Suprapubic skin (tissue), 4 donors: Measurements from ENCODE around the gene ADH5. TPM values are rescaled to one million over a fixed set of nuclear protein-coding genes. Genes with fewer than 3 reads are reported as not detected.

ENCODE experiments used
- DNase-seq, 2 donors: peaks; one replicate each; pipeline ENCODE4 v3.0.0-alpha.2; 2019; ENCODE audit warnings: low spot score in 2 of 2
- H3K27ac ChIP-seq: fragments of 200-600 bp; sonication (generic); one replicate; pipeline ENCODE4 v1.5.1; 2019
- H3K27me3 ChIP-seq: fragments of 200-600 bp; sonication (generic); one replicate; pipeline ENCODE4 v1.5.1; 2019
- H3K36me3 ChIP-seq: fragments of 200-600 bp; sonication (generic); one replicate; pipeline ENCODE4 v1.5.1; 2019
- H3K4me1 ChIP-seq: fragments of 200-600 bp; sonication (generic); one replicate; pipeline ENCODE4 v1.5.1; 2019
- H3K4me3 ChIP-seq: fragments of 200-600 bp; sonication (generic); one replicate; pipeline ENCODE4 v1.5.1; 2019; ENCODE audit warnings: mild to moderate bottlenecking
- H3K9me3 ChIP-seq: fragments of 200-600 bp; sonication (generic); one replicate; pipeline ENCODE4 v1.5.1; 2019
- EP300 ChIP-seq: sonication (generic); formaldehyde crosslinking; IDR thresholded peaks from one replicate; pipeline ENCODE4 v1.6.1; 2017; ENCODE audit warnings: antibody characterized with exemption
- POLR2A ChIP-seq, 2 donors: fragments of 450-650 bp; IDR thresholded peaks; one replicate each; pipeline ENCODE4 v1.6.1; 2017; ENCODE audit warnings: antibody characterized with exemption in 2 of 2, mild to moderate bottlenecking in 2 of 2, moderate library complexity in 2 of 2
- POLR2AphosphoS5 ChIP-seq, 3 donors: sonication (generic); formaldehyde crosslinking; IDR thresholded peaks; one replicate each; pipeline ENCODE4 v1.6.1; 2017; ENCODE audit warnings: antibody characterized with exemption in 3 of 3
- WGBS: methylation state at CpG from one replicate; pipeline ENCODE4 v1.1.5; 2018; 5-methylcytosine and 5-hydroxymethylcytosine counted together
- total RNA-seq, 4 donors: library from RNA; depleted of rRNA; stranded (reverse); fragments of >200 nt; gene quantifications; one replicate each; pipeline ENCODE4 v1.1.0, GENCODE V29; 2016
- TF ChIP-seq, protein P1 (sequence below), 2 donors: fragments of 200-600 bp in 1 of 2; fragments of 450-650 bp in 1 of 2; sonication (generic) in 1 of 2; IDR thresholded peaks; one replicate each; pipeline ENCODE4 v1.5.1; 2016 to 2019; ENCODE audit warnings: antibody characterized with exemption in 2 of 2, mild to moderate bottlenecking in 1 of 2, moderate library complexity in 1 of 2

The ADH5 gene
- total RNA-seq, 4 donors from 2014 or later, result 42.9 to 83.9 (median 63.8) TPM

GRCh38 chr4:99038213-99038612, 50.4 kb downstream of the ADH5 start:
- WGBS, result 96% methylated on average over 1 of the region's 1 CpG
- H3K4me1 ChIP-seq, result no peaks in the 10 kb centered on the region
- peaks cover 27% of the 10 kb centered on the region for H3K36me3 ChIP-seq
- no peak for TF ChIP-seq POLR2AphosphoS5 (IDR thresholded peaks at IDR 0.05)
- TF ChIP-seq, protein P1, sequence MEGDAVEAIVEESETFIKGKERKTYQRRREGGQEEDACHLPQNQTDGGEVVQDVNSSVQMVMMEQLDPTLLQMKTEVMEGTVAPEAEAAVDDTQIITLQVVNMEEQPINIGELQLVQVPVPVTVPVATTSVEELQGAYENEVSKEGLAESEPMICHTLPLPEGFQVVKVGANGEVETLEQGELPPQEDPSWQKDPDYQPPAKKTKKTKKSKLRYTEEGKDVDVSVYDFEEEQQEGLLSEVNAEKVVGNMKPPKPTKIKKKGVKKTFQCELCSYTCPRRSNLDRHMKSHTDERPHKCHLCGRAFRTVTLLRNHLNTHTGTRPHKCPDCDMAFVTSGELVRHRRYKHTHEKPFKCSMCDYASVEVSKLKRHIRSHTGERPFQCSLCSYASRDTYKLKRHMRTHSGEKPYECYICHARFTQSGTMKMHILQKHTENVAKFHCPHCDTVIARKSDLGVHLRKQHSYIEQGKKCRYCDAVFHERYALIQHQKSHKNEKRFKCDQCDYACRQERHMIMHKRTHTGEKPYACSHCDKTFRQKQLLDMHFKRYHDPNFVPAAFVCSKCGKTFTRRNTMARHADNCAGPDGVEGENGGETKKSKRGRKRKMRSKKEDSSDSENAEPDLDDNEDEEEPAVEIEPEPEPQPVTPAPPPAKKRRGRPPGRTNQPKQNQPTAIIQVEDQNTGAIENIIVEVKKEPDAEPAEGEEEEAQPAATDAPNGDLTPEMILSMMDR (IDR thresholded peaks at IDR 0.05), result no peak
- no peak for TF ChIP-seq POLR2A (IDR thresholded peaks at IDR 0.05)
- no peak for TF ChIP-seq EP300
- peaks cover 4% of the 10 kb centered on the region for H3K9me3 ChIP-seq
- H3K27me3 ChIP-seq, result no peaks in the 10 kb centered on the region
- no peak overlapping the region for H3K27ac ChIP-seq
- H3K4me3 ChIP-seq, result no peak overlapping the region
- no peak for DNase-seq

GRCh38 chr4:99033956-99034355, 54.6 kb downstream of the ADH5 start:
- peaks cover 6% of the 10 kb centered on the region for H3K36me3 ChIP-seq
- H3K4me3 ChIP-seq, result no peak overlapping the region
- H3K27me3 ChIP-seq, result no peaks in the 10 kb centered on the region
- 97% methylated on average over 4 of the region's 4 CpGs for WGBS
- H3K4me1 ChIP-seq, result no peaks in the 10 kb centered on the region
- TF ChIP-seq EP300 (no peak), POLR2A (IDR thresholded peaks at IDR 0.05) (no peak), POLR2AphosphoS5 (IDR thresholded peaks at IDR 0.05) (no peak)
- TF ChIP-seq, protein P1 (IDR thresholded peaks at IDR 0.05), result no peak
- no peak for DNase-seq
- H3K27ac ChIP-seq, result no peak overlapping the region
- peaks cover 4% of the 10 kb centered on the region for H3K9me3 ChIP-seq

GRCh38 chr4:99029852-99030251, 58.7 kb downstream of the ADH5 start:
- peaks cover 12% of the 10 kb centered on the region for H3K4me1 ChIP-seq
- H3K9me3 ChIP-seq, result no peaks in the 10 kb centered on the region
- TF ChIP-seq, protein P1 (IDR thresholded peaks at IDR 0.05), result no peak
- TF ChIP-seq POLR2A (IDR thresholded peaks at IDR 0.05), result no peak
- TF ChIP-seq EP300, result no peak
- TF ChIP-seq POLR2AphosphoS5 (IDR thresholded peaks at IDR 0.05), result no peak
- whole genome bisulfite sequencing, result 77% methylated on average over 3 of the region's 3 CpGs
- peaks cover 4% of the 10 kb centered on the region for H3K36me3 ChIP-seq
- DNase-seq, result no peak
- H3K27me3 ChIP-seq, result no peaks in the 10 kb centered on the region
- no peak overlapping the region for H3K4me3 ChIP-seq
- H3K27ac ChIP-seq, result no peak overlapping the region

DNA sequence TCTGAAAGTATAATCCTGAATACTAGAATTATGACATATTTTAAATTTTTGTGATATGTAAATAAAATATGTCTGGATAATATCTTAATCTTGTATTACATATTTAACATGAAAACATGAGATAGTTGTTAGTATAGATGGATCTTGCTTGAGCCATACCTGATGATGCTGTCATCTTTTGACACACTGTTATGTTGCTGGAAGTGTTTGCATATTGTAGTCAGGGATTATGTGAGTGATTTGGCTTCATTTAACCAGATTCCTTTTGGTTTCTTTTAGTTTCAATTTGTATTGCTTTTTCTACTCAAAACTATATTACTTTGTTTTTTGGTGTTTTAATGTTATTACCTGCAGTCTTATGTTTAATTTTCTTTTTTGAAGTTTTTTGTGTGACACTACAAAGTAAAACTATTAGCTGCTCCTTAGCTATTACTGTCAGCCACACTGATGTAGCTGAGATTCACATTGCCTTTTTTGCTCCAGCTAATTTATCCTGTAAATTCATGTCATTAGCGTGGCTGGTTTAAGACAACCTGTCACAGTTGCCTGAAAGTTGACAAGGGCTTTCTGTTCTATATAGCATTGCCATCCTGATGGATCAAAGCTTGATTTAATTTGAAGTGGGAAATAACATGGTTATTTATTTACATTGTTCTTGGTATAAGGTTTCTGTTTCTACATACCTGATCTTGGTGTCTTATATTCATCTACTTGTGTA, 59.4 kb downstream of the ADH5 start:
- TF ChIP-seq, protein P1 (IDR thresholded peaks at IDR 0.05), result no peak
- TF ChIP-seq POLR2AphosphoS5 (IDR thresholded peaks at IDR 0.05) (no peak), EP300 (no peak), POLR2A (IDR thresholded peaks at IDR 0.05) (no peak)

GRCh38 chr4:99028187-99028586, 60.4 kb downstream of the ADH5 start:
- Histone ChIP-seq H3K4me3 (no peak overlapping the region), H3K27ac (no peak overlapping the region), H3K4me1 (peaks cover 24% of the 10 kb centered on the region), H3K36me3 (no peaks in the 10 kb centered on the region), H3K27me3 (no peaks in the 10 kb centered on the region), H3K9me3 (no peaks in the 10 kb centered on the region)
- TF ChIP-seq POLR2A (IDR thresholded peaks at IDR 0.05) (no peak), EP300 (no peak), POLR2AphosphoS5 (IDR thresholded peaks at IDR 0.05) (no peak)
- TF ChIP-seq, protein P1 (IDR thresholded peaks at IDR 0.05), result no peak
- no peak for DNase-seq

More for the DNA sequence above, 59.4 kb downstream of the ADH5 start:
- WGBS, result 58% methylated on average over 1 of the region's 1 CpG
- no peak for DNase-seq
- Histone ChIP-seq H3K4me3 (no peak overlapping the region), H3K9me3 (no peaks in the 10 kb centered on the region), H3K36me3 (peaks cover 3% of the 10 kb centered on the region), H3K27ac (no peak overlapping the region), H3K27me3 (no peaks in the 10 kb centered on the region), H3K4me1 (peaks cover 18% of the 10 kb centered on the region)
